ENCODE data around the gene TNNT2.

GRCh38 chr1:201324821-201325677 lies 52.4 kb downstream of the TNNT2 start:
- TF ChIP-seq, protein P1, sequence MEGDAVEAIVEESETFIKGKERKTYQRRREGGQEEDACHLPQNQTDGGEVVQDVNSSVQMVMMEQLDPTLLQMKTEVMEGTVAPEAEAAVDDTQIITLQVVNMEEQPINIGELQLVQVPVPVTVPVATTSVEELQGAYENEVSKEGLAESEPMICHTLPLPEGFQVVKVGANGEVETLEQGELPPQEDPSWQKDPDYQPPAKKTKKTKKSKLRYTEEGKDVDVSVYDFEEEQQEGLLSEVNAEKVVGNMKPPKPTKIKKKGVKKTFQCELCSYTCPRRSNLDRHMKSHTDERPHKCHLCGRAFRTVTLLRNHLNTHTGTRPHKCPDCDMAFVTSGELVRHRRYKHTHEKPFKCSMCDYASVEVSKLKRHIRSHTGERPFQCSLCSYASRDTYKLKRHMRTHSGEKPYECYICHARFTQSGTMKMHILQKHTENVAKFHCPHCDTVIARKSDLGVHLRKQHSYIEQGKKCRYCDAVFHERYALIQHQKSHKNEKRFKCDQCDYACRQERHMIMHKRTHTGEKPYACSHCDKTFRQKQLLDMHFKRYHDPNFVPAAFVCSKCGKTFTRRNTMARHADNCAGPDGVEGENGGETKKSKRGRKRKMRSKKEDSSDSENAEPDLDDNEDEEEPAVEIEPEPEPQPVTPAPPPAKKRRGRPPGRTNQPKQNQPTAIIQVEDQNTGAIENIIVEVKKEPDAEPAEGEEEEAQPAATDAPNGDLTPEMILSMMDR (IDR thresholded peaks at IDR 0.05; ENCODE audit: insufficient read depth, low read depth, low read length) = no peak
- TF ChIP-seq EZH2 (IDR thresholded peaks at IDR 0.05; ENCODE audit: insufficient read depth, low read length) = no peak
